HG03159 (cell line): ENCODE measurements around the gene IL1R2.

Source experiments
- ATAC-seq: cut with Tn5 transposase; IDR thresholded peaks from one replicate; pipeline ENCODE4 v1.9.1; 2021; ENCODE audit warnings: mild to moderate bottlenecking, moderate library complexity; ENCODE audit not compliant: unreplicated experiment

IL1R2 gene

DNA sequence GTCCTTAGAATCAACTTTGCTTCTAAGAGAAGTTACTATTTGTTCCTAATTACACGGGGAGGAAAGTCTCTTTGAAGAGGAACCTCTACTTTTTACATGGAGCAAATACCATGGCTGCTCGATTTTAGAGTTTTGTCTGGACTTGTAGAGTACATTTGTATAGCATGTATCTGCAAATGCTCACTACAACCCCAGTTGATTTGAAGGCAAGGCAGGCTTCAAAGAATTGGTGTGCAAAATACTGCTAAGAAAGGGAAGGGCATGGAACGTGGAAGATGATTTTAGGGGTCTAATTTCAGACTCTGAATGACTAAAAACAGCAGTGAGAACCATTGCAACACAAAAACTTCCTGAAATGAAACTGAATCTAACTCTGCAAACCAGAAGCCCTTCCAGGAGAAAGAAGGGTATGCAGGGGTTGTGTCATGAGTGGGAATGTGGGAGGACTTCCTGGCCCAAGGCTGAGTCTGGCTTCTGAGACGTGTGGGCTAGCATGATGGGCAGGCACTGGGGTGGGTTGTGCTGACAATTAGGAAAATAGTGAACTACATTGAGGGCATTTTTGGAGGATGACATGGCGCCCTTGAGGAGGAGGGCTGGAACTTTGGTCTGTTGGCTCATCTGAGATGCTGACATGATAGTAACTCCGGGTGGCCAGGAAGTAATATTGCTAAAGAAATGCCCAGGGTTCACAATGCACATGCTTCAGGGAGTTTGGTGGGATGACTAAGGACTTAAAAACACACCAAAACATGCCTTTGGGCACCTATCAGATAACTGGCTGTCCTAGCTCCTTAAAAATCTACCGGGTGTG is 18.9 kb upstream of the IL1R2 start:
- ATAC-seq, result no peak

DNA sequence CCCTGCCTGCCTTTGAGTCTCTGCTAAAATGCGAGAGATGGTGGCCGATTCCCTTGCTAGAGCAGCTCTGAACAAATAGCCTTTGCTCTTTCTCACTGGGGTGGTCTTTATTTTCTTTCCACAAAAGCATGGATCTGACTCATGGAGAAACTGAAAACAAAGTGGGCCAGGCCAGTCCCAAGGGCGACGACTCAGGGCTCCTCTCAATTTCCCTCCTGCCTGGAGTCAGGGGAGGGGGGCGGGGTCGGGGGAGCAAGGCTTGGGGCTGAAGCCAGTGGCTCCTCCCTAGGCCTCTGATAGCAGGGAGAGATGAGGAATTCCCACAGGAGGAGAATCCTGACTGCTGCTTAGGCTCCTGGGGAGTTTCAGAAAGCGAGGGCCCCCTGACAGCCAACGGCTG is 17.1 kb upstream of the IL1R2 start:
- ATAC-seq, result no peak

DNA sequence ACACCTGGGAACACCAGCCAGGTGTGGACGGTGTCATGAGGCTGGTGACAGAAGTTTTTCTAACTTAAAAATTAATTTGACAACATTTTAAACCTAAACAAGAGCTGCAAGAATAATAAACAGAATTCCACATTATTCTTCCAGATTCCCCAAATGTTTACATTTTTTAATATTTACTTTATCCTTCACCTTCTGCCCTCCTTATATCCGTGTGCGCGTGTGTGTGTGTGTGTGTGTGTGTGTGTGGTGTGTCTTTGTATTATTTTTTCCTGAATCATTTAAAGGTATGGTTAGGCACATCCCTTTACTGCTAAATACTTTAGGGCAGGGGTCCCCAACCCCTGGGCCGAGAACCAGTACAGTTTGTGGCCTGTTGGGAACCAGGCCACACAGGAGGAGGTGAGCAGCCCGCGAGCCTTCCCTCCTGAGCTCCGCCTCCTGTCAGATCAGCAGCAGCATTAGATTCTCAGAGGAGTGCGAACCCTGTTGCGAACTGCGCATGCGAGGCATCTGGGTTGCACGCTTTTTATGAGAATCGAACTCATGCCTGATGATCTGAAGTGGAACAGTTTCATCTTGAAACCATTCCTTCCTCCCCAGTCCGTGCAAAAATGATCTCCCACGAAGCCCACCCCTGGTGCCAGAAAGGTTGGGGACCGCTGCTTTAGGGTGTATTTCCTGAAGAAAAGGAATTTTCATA is 16.4 kb upstream of the IL1R2 start:
- ATAC-seq, result no peak

DNA sequence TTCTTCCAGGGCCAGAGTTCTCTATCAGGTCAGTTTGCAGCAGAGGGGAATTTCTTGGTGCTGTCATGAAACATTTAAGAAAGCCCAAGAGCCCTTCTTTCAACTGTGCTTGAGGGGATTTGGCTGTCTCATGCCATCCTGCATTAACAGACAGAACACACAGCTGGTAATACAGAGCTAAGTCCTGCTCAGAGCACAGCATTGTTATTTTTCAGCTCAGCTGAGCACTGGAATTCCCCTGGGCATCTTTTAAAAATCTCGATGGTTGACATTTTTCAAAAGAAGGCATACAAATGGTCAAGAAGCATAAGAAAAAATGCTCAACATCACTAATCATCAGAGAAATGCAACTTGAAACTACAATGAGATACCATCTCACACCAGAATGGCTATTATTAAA is 14.9 kb upstream of the IL1R2 start:
- peak; percentile 52 for ATAC-seq

DNA sequence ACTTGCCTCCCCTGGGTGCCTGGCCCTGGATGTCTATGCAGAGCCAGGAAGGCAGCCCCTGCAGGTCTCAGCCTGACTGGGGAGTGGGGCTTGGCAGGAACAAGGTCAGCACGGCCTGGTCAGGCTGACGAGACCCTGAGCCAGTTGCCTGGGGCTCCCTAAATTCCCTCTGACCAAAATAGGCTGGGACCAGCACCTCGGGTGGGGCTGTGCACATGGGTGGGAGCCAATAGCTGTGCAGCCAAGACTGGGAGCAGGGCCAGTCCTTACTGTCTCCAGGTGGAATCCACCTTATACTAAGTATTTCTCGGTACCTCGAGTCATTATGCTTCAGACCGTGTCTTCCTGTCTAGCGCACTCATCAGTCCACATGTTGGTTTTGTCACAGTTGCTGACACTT is 11.4 kb upstream of the IL1R2 start:
- ATAC-seq, result no peak

DNA sequence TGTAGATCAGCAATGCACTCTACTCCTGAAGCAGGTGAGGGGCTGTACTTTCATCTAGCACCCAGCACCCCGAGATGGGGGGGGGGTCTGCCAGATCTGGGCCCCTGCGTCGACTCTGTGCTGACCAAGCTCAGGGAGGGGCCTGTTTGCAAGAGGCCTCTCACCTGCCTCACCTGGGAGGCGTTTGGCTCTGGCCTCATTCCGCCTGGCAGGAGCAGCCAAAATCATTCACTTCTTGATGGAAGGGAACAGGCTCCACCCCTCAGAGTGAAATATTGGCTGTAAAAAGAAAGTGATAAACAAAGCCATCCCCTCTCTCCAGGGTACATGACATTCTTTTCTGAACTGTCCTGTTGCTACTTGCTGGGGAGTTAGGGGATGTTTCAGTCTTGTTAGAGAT is 10.7 kb upstream of the IL1R2 start:
- ATAC-seq, result no peak

DNA sequence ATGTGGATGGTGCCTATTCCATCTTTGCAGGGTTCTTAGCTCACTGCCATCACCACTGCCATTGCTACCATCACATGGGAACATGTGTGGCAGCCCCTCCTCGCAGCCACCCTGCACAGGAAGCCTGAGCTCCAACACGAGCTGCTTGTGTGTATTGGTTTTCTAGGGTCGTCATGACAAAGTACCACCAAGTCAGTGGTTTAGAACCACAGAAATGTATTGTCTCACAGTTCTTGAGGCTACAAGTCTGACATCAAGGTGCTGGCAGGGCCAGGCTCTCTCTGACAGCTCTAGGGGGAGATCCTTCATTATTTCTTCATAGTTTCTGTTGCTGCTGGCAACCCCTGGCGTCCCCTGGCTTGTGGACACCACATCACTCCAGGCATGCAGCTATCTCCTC is 10.3 kb upstream of the IL1R2 start:
- ATAC-seq, result no peak

DNA sequence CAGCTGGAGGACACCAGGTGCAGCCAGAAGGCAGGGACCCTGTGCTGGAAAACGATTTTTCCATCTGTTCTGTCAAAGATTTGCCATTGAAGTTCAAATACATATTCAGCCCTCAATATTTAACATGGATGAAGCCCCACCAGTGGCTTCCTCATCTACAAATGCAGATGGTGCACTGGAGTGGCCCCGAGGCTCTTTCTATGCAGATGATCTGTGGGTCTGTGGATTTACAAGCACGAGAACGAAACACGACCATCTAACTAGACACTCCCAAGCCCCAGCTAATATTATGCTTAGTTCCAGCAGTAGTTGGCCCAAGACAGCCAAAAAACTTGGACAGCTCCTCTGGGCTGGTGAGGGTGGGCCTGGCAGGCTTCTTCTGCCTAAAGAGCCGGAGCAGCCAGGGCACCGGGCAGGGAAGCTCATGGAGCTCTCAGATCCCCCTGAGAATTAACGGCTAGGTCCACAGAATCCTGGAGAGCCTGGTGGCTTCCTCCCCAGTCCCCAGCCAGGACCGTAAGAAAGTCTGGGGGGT is 9.2 kb upstream of the IL1R2 start:
- ATAC-seq, result no peak

DNA sequence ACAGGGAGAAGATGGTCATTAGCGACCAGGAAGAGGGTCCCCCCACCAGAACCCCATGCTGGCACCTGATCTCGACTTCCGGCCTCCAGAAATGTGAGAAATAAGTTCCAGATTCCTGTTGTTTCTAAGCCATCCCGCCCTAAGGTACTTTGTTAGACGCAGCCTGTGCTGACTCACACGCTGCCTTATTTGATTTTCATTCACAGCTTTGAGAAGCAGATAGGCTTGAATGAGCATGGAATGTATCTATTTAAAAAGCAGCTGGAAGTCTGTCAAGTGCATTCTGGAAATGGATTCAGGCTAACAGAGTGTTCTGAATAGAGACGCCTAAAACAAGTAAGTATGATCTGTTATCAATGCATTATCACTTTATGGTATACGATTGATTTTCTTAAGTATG is 8.3 kb upstream of the IL1R2 start:
- no peak for ATAC-seq

DNA sequence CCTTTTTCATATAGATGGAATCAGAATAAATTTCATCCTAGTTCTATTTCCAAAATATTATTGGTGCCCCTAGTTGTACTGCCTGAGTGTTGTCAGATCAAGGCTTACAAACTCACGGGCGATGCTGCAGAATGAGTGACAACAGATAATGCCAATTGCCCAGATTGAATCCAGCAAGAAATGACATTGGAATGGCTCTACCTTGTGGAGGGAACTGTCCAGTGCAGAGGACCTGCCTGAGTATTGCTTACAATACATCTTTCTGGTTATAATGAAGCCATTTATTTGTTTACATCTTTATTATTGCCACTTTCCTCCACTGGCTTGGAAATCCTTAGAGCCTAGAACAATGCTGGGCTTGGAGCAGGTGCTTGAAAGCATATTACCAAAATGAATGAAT is 7.8 kb upstream of the IL1R2 start:
- no peak for ATAC-seq

DNA sequence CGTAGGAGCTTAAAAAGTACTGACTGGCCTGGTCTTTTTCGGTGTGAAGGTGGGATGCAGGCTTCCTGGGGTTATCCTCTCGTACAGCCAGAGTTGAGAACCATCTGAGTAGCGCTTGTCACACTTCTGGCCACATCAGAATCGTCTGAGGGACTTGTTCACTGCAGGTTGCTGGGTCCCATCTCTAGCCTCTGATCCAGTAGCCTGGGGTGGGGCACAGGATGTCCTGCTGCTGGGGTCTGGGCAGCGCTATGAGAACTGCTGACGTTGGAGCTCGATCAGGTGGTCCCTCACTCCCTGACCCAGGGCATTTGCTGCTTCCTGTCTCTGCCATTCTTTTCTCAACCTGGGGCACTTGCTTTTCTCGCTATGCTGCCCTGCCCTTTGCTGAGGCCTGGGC is 7.1 kb upstream of the IL1R2 start:
- ATAC-seq, result no peak

DNA sequence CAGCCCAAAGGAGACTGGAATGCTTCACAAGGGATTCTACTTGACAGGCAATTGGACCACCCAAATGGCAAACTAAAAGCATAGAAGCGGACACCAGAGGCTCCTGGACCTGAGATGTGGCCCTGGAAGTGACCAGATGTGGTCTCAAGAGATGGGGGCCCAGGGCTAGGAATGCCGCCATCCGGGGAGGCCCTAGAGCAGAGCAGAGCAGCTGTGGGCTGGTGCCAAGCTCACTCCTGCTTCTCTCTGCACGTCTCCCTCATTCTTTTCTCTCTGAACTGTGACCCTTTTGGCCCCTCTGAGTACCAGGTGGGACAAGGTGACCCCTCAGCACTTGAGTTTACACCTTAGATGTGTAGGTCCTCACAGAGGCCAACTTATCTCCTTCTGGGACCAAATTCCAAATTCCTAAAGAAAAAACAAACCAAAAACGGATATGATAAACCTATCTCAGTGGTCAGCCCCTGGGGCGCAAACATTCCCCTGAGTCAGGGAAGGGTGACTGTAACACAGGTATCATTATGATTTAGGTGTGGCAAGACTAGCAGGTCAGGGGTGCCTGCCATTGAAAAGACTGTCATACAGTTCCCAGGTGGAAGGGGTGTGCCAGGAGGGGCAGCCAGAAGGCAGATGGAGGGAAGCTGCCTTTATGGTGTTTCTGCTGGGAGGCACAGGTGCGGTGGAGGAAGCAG is 6.5 kb upstream of the IL1R2 start:
- no peak for ATAC-seq

DNA sequence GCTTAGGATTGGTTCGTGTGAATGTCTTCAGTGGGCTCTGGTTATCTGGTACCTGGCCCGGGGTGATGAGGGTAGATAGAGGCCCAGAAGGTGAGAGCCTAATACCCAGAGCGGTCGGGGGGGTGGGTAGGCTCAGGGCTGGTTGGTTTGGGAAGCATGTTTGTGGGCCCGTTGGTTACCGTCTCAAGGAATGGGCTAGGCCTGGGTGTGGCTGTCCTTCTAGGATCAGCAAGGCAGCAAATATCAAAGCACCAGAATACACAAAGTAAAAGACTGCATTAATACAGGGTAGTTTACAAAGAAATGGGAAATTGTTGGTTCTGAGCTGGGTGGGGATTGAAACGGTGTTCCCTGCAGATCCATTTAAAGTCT is 6.0 kb upstream of the IL1R2 start:
- ATAC-seq, result no peak

DNA sequence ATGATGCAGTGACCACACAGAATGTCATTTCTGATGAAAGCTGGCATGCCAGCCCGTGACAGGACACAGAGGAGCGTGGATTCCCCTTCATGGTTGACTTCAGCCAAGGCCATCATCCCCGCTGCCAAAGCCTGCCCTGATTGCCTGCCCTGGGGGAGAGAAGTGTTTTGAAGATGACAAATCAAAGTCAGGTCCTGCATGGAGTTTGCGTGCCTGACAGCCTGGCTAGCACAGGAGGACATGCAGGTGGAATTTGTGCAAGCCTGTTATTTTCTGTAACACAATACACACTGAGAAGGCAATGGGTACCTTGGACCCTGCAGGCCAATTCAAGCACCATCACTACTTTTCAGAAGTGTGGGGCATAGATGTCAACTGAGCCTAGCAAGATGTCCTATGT is 5.4 kb upstream of the IL1R2 start:
- no peak for ATAC-seq

DNA sequence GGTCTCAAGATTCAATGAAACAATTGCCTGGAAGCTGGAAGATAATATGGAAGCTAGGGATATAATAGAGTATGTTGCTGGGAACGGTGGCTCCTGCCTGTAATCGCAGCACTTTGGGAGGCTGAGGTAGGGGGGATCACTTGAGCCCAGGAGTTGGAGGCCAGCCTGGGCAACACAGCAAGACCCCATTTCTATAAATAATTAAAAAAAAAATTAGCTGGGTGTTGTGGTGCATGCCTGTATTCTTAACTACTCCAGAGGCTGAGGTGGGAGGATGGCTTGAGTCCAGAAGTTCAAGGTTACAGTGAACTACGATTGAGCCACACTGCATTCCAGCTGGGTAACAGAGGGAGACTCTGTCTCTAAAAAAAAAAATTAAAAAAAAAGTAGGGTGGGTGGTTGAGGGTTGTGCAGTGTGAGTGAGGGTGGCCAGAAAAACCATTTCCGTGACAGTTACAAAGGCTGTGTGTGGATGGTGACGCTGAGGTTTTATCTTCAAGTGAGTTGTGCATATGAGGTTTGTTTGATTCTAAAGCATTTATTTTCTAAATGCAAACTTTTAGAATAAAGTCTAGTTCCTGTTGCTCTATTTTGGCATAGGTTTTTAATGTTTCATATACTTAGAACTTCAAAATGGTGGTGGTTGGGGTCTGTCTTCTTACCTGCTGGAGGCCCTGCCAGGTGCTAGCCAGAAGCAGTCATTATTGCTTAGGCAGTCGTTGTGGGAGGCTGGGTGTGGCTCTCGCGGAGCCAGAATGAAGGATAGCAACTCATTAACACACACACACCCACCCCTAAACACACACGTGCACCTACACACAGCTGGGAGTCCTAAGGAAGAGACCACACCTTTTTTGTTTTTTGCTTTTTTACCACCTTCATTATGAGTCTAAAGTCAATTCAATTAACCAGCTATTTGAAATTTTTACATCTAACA is 4.7 kb upstream of the IL1R2 start:
- no peak for ATAC-seq

DNA sequence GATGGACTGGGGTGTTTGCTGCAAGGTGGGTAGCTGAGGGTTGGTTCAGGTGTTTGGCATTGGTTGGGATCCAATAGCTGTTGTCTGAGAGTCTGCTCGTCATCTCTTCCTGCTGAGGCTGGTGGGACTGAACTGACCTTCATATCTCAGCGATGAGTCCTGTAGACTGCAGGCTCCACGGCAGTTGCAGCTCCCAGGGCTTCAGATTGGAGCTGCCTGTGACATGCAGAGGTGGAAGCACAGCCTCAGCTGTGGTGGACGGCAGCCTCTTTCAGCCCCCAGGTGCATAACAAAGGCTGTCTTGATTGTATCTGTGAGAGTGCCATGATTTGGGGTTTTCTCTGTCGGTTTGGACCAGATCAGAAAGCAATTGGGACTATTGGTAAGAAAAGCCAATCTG is 3.9 kb upstream of the IL1R2 start:
- no peak for ATAC-seq

DNA sequence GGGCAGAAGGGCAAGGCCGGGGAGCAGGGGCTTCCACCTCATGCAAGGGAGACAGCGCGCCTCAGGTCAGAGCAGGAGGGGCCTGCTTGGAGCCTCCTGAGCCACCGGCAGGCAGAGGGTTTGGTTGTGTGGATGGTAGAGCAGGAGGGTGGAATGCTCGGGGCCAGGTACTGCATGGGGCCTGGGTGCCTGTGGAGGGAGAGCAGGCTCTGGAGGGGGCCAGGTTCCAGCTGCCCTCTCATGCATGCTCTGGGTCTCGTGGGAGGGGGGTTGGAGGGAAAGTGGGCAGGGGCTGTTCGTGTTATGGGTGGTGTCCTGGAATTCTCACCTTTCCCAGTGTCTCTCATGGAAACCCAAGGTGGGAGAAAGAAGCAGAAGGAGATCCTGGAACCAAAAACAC is 3.2 kb upstream of the IL1R2 start:
- no peak for ATAC-seq

DNA sequence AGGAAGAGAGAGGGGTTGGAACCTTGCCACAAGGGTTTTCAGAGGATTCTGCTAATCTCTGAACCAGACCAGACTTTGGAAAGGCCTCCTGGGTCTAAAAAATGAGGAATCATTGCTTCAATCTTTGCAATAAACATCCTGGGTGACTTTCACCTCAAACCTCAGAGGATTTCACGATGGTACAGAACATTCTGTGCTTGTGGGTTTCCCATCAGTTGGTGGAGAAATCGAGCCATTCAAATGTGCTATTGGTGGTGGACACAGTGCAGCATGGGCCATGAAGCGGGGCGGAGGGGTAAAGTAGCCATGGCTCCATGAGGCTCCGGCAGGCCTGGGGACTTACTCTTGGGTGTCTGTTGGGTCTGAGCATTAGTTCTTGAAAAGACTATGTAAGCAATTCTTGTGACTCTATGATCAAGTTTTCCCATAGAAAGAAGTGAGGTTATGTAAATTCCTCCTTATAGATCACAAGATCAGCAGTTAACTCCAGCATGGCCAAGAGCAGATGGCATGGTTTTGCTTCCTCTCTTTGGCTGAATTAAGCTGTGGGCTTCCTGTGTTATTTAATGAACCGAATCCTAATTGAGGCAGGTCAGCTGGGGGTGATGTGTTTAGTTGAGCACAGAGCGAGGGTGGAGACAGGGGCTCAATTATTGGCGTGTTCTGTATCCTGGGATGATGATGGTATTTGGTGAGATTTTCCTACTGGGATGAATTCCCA is 1.9 kb upstream of the IL1R2 start:
- no peak for ATAC-seq

DNA sequence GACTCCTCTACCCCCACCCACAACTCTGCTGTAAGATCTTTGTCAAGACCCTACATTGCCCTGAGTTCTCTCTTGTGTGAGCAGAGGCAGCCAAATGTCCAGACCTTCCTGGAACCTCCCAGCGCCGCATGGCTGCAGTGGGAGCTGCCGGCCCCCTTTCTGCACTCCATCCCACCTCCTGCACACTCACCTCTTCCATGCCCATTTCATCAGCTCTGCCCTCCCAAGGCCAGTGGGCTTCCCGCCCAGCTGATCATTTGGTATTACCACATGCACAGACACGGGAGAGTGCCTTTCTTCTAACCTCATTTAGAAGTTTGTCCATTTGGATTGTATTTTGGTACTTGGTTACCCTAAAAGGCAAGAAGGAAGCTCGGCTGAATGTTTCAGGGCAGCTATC is 2.0 kb downstream of the IL1R2 start:
- ATAC-seq, result no peak

DNA sequence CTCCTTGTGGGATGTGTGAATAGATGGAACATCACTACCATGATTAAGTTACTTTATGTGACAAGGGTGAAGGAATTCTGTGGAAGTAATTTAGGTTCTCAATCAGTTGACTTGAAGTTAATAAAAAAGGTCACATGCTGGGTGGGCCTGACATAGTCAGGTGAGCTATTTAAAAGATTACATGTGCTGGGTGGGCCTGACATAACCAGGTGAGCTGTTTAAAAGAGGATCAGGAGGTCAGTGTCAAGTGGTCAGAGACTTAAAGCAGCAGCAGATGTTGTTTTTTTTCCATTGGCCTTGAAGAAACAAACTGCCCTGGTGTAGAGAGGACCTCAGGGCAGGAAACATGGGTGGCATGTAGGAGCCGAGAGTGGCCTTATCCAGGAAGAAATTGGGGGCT is 3.3 kb downstream of the IL1R2 start:
- no peak for ATAC-seq
